GM20431 (cell line): ENCODE measurements around the gene CKM.
"Not testable (repeated sequence)": the region's sequence is repeated elsewhere in the genome, so short reads cannot be mapped to it uniquely, and the experiment has no call there.

Experiments used
- in situ Hi-C: fragments of 300-500 bp; cut with MseI, MboI; formaldehyde crosslinking; loops from one replicate; pipeline ENCODE4 v1.15.0; 2020; ENCODE audit warnings: low sequenced_read_pairs; ENCODE audit not compliant: unreplicated experiment

CKM gene

GRCh38 chr19:45350477-45351058 lies 27.9 kb upstream of the CKM start:
- in situ Hi-C loops = no loop called here

- in situ Hi-C loops = no loop called here
These were observed 26.8 kb upstream of the CKM start for GRCh38 chr19:45349430-45349941.

GRCh38 chr19:45349126-45349415 lies 26.4 kb upstream of the CKM start:
- in situ Hi-C loops = no loop called here

- in situ Hi-C loops = no loop called here
These were observed 25.9 kb upstream of the CKM start for GRCh38 chr19:45348367-45349125.

- in situ Hi-C loops = no loop called here
These were observed 25.1 kb upstream of the CKM start for GRCh38 chr19:45347570-45348366.

GRCh38 chr19:45346449-45346848 lies 23.8 kb upstream of the CKM start:
- in situ Hi-C loops = no loop called here

- in situ Hi-C loops = no loop called here
These were observed 22.8 kb upstream of the CKM start for GRCh38 chr19:45345506-45345860.

GRCh38 chr19:45344621-45345505 lies 22.2 kb upstream of the CKM start:
- in situ Hi-C loops = no loop called here

- in situ Hi-C loops = no loop called here
These were observed 20.2 kb upstream of the CKM start for GRCh38 chr19:45342911-45343310.

GRCh38 chr19:45340899-45341453 lies 18.3 kb upstream of the CKM start:
- in situ Hi-C loops = no loop called here

GRCh38 chr19:45340232-45340898 lies 17.7 kb upstream of the CKM start, which contains the start of gene KLC3:
KLC3 (plus strand) TSS chr19:45340750; CDS start chr19:45345542, 4,792 bp downstream.
- in situ Hi-C loops = no loop called here

GRCh38 chr19:45339629-45340028 lies 17.0 kb upstream of the CKM start:
- in situ Hi-C loops = no loop called here

GRCh38 chr19:45336696-45337251 lies 14.1 kb upstream of the CKM start:
- in situ Hi-C loops = no loop called here

GRCh38 chr19:45334881-45335280 lies 12.2 kb upstream of the CKM start:
- in situ Hi-C loops = not testable (repeated sequence)

- in situ Hi-C loops = no loop called here
These were observed 11.1 kb upstream of the CKM start for GRCh38 chr19:45333609-45334303.

- in situ Hi-C loops = no loop called here
These were observed 8.7 kb upstream of the CKM start for GRCh38 chr19:45331411-45331810.

GRCh38 chr19:45327404-45328143 lies 4.9 kb upstream of the CKM start:
- in situ Hi-C loops = no loop called here
